ENCODE measurements around the gene STXBP5L.

The STXBP5L gene

DNA sequence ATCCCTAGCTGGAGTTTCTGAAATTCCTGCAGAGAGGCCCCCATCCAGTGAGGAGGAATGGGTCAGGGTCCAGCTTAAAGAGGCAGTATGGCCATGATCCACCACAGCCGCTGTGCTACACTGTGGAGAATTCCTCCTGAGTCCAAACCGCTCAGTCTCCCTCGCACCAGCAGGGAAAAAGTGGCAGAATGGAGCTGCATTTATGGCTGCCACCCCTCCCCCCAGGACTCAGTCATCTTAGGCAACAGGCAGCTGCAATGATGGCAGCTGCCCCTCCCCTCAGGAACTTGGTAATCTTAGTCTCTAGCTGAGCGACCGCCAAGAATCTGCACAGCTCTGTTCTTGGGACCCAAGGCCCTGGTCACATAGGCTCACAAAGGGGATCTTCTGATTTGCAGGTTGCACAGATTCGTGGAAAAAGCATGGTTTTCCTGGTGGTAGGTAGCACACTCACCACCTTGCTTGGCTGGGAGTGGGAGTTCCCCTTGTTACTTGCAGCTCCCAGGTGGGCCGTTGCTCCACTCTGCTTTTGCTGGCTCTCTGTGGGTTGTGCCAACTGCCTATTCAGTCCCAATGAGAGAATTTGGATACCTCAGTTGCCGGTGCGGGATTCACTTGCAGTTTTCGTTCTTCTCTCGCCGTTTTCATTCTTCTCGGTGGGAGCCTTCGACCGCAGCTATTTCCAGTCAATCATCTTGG is 204.1 kb downstream of the STXBP5L start:
- Histone ChIP-seq H3K36me3 (peaks cover 3% of the 10 kb centered on the region; the same call in 1 of the 2 replicates), H3K9me3 (ENCODE audit: severe bottlenecking) (no peaks in the 10 kb centered on the region), H3K4me3 (ENCODE audit: low read depth, low read length) (no peak overlapping the region), H3K27ac (no peak overlapping the region), H3K27me3 (ENCODE audit: insufficient read depth, low read depth, severe bottlenecking) (no peaks in the 10 kb centered on the region)
- DNase-seq = peak; percentile 36
- TF ChIP-seq, protein P1, sequence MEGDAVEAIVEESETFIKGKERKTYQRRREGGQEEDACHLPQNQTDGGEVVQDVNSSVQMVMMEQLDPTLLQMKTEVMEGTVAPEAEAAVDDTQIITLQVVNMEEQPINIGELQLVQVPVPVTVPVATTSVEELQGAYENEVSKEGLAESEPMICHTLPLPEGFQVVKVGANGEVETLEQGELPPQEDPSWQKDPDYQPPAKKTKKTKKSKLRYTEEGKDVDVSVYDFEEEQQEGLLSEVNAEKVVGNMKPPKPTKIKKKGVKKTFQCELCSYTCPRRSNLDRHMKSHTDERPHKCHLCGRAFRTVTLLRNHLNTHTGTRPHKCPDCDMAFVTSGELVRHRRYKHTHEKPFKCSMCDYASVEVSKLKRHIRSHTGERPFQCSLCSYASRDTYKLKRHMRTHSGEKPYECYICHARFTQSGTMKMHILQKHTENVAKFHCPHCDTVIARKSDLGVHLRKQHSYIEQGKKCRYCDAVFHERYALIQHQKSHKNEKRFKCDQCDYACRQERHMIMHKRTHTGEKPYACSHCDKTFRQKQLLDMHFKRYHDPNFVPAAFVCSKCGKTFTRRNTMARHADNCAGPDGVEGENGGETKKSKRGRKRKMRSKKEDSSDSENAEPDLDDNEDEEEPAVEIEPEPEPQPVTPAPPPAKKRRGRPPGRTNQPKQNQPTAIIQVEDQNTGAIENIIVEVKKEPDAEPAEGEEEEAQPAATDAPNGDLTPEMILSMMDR (IDR thresholded peaks at IDR 0.05; ENCODE audit: low read depth, low read length) = peak; percentile 12; the same call in 1 of the 2 replicates

DNA sequence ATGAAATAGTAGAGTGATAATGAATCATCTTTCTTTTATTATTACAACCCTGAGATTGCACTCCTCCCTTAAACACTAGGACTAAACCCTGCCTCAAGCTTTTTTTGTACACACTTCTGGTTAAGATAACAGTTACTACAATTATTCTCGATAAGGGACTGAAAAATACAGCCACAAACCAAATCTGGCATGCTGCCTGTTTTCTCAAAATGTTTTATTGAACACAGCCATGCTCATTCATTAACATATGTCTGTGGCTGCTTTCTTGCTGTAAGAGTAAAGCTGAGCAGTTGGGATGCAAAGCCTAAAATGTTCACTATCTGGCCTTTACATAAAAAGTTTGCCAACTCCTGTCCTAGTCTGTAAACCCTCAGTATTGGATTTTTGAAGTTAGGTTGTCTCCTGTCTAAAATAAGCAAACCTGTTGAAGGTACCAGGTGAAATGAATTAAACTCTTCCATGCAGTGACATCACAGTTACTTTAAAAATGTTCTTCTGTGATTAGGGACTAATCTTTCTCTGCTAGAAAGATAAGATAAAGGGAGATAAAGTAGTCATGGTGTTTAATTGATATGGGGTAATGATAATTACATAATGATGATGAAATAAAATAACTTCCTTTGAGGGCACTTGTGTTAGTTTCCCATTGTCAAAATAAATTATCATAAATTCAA is 218.2 kb downstream of the STXBP5L start:
- no peak for DNase-seq
- Histone ChIP-seq H3K27ac (no peak overlapping the region), H3K9me3 (ENCODE audit: severe bottlenecking) (no peaks in the 10 kb centered on the region), H3K4me3 (ENCODE audit: low read depth, low read length) (no peak overlapping the region), H3K36me3 (no peaks in the 10 kb centered on the region), H3K27me3 (ENCODE audit: insufficient read depth, low read depth, severe bottlenecking) (no peaks in the 10 kb centered on the region)
- TF ChIP-seq, protein P1 (IDR thresholded peaks at IDR 0.05; ENCODE audit: low read depth, low read length) = no peak

GRCh38 chr3:121126707-121127035 is 218.7 kb downstream of the STXBP5L start:
- TF ChIP-seq, protein P1 (IDR thresholded peaks at IDR 0.05; ENCODE audit: low read depth, low read length) = no peak
- Histone ChIP-seq H3K27ac (no peak overlapping the region), H3K27me3 (ENCODE audit: insufficient read depth, low read depth, severe bottlenecking) (no peaks in the 10 kb centered on the region), H3K9me3 (ENCODE audit: severe bottlenecking) (no peaks in the 10 kb centered on the region), H3K4me3 (ENCODE audit: low read depth, low read length) (no peak overlapping the region), H3K36me3 (no peaks in the 10 kb centered on the region)
- no peak for DNase-seq

DNA sequence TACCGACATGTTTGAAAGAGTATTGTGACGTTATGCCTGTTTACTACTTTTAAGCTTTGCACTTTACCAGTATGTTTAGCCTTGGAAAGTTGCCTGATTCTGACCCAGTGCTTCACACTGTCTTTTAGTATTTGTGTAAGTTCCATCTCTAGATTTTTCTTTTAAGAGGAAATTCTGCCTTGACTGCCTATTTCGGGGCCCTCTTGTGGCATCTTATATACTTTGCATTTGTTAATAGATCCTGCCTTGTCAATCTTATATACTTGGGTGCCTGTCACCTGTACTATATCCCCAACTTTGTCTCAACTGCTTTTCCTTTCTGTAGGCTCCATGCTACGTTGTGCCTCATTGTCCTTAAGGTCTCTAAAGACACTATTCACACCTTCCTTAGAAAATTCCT is 244.6 kb downstream of the STXBP5L start:
- Histone ChIP-seq H3K36me3 (no peaks in the 10 kb centered on the region), H3K9me3 (ENCODE audit: severe bottlenecking) (no peaks in the 10 kb centered on the region), H3K27ac (no peak overlapping the region), H3K4me3 (ENCODE audit: low read depth, low read length) (no peak overlapping the region), H3K27me3 (ENCODE audit: insufficient read depth, low read depth, severe bottlenecking) (no peaks in the 10 kb centered on the region)
- TF ChIP-seq, protein P1 (IDR thresholded peaks at IDR 0.05; ENCODE audit: low read depth, low read length) = peak; percentile 17; the same call in 1 of the 2 replicates
- DNase-seq = no peak

GRCh38 chr3:121153851-121154250 is 245.8 kb downstream of the STXBP5L start:
- H3K27ac ChIP-seq = no peak overlapping the region
- H3K27me3 ChIP-seq (ENCODE audit: insufficient read depth, low read depth, severe bottlenecking) = no peaks in the 10 kb centered on the region
- H3K9me3 ChIP-seq (ENCODE audit: severe bottlenecking) = no peaks in the 10 kb centered on the region
- H3K36me3 ChIP-seq = no peaks in the 10 kb centered on the region
- H3K4me3 ChIP-seq (ENCODE audit: low read depth, low read length) = no peak overlapping the region
- no peak for DNase-seq
- TF ChIP-seq, protein P1 (IDR thresholded peaks at IDR 0.05; ENCODE audit: low read depth, low read length) = no peak
